H1 (cell line): ENCODE data around the gene CMKLR1. TPM values are rescaled to one million over a fixed set of nuclear protein-coding genes. Genes with fewer than 3 reads are reported as not detected.

Source experiments
- ATF3 ChIP-seq: IDR thresholded peaks from 2 replicates; pipeline ENCODE4 v1.6.1; 2011; ENCODE audit warnings: low read depth, mild to moderate bottlenecking, low read length; ENCODE audit not compliant: insufficient read depth
- BRCA1 ChIP-seq: IDR thresholded peaks from 2 replicates; pipeline ENCODE4 v1.6.1; 2012; ENCODE audit warnings: low read depth, low read length, improper control_type of control experiment
- CEBPB ChIP-seq: IDR thresholded peaks from 2 replicates; pipeline ENCODE4 v1.6.1; 2012; ENCODE audit warnings: low read depth, low read length
- CHD2 ChIP-seq: IDR thresholded peaks from 2 replicates; pipeline ENCODE4 v1.6.1; 2012; ENCODE audit warnings: low read length, improper control_type of control experiment
- EP300 ChIP-seq, 2 experiments: IDR thresholded peaks; 1 replicate in 1 of 2; 2 replicates in 1 of 2; pipeline ENCODE4 v1.6.1; 2011 to 2012; ENCODE audit warnings: low read depth in 2 of 2, low read length in 2 of 2, mild to moderate bottlenecking in 2 of 2, borderline replicate concordance in 1 of 2, inconsistent platforms in 1 of 2, moderate library complexity in 1 of 2
- MAFK ChIP-seq: IDR thresholded peaks from 2 replicates; pipeline ENCODE4 v1.6.1; 2012; ENCODE audit warnings: low read depth, mild to moderate bottlenecking, improper control_type of control experiment, low read length
- SIRT6 ChIP-seq: IDR thresholded peaks from one replicate; pipeline ENCODE4 v1.7.1; 2012; ENCODE audit warnings: low read length, inconsistent platforms
- SP1 ChIP-seq: IDR thresholded peaks from 2 replicates; pipeline ENCODE4 v1.6.1; 2011; ENCODE audit warnings: low read depth, low read length
- SP2 ChIP-seq: IDR thresholded peaks from 2 replicates; pipeline ENCODE4 v1.6.1; 2012; ENCODE audit warnings: mild to moderate bottlenecking, low read length, inconsistent platforms
- polyA plus RNA-seq, 7 experiments: library from polyadenylated mRNA; depleted of rRNA in 3 of 7; stranded (reverse) in 5 of 7; unstranded in 2 of 7; fragments of >200 nt in 5 of 7; fragments of 200-250 nt in 2 of 7; gene quantifications; 1 replicate in 5 of 7; 2 replicates in 1 of 7; 4 replicates in 1 of 7; pipeline versions ENCODE4 v1.2.1 to v1.2.3, GENCODE V29; 2011 to 2013; ENCODE audit warnings: missing spikeins in 2 of 7, mixed read lengths in 2 of 7
- total RNA-seq: library from RNA; stranded (reverse); fragmentation: NEBNext Ultra II Directional; extraction: Animal tissue kit (Norgen Biotek cat#: 25700); gene quantifications from 2 replicates; pipeline ENCODE4 v1.2.1, GENCODE V29; 2021

Gene CMKLR1
- total and polyA plus RNA-seq, 2 of the 8 experiments (the other 6 are each of a cell fraction or from before 2014, with no cell fraction given): 2.1 to 2.8 TPM

GRCh38 chr12:108317308-108318234 is 21.5 kb downstream of the CMKLR1 start (continued):
- TF ChIP-seq ATF3 (no peak), SP2 (no peak), BRCA1 (no peak), CHD2 (no peak), EP300 (IDR thresholded peaks at IDR 0.05; ENCODE audit: borderline replicate concordance in 1 of 2, low read depth in 2 of 2, low read length in 2 of 2) (no peak), CEBPB (no peak), SP1 (no peak), MAFK (no peak), SIRT6 (no peak)
